ENCODE results near the gene SUGCT. TPM values are rescaled to one million over a fixed set of nuclear protein-coding genes. Genes with fewer than 3 reads are reported as not detected.

The SUGCT gene
- total and polyA plus RNA-seq, 2 of the 13 experiments (the other 11 are each of a cell fraction or from before 2014, with no cell fraction given): 10.1 to 22.2 TPM

DNA sequence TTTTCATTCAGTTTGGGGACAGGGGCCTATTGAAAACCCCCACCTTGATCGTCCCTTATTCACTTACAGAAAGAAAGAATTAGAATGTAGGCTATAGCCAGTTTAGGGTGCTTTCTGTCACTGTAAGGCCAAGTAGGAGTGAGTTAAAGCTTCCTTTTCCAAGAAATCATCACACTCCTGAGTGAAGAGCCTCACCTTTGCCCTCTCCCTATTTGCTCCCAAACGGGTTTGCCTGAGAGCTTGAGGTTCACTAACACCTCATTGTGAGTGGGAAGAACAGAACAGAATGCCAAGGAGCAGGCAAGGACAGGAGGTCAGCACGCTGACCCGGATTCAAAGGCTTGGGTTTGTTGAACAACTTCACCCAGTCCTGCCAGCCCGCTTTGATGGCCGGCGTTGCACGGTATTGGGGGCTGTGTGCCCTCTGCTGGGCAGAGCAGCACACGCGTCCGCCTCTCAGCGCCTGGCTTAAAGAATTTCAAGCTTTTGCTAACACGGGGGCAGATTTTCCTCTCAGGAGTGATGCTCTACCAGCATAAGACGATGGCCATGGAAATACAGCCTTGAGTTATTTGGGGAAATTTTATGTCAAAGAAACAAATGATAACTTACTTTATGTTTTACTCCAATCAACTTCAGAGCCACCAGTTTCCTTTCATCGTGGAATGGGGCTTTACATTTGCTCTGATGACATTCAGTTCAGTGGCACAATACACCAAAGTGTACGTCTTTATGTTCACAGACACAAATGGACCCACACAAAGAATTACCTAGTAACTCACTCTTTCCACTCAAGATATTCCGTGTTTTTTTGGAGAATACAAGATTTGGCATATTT lies 470.0 kb downstream of the SUGCT start (continued):
- TF ChIP-seq ATF7-NPFF (CRISPR knock-in tag; IDR thresholded peaks at IDR 0.05; ENCODE audit: low read depth): no peak
- TF ChIP-seq, protein P1, sequence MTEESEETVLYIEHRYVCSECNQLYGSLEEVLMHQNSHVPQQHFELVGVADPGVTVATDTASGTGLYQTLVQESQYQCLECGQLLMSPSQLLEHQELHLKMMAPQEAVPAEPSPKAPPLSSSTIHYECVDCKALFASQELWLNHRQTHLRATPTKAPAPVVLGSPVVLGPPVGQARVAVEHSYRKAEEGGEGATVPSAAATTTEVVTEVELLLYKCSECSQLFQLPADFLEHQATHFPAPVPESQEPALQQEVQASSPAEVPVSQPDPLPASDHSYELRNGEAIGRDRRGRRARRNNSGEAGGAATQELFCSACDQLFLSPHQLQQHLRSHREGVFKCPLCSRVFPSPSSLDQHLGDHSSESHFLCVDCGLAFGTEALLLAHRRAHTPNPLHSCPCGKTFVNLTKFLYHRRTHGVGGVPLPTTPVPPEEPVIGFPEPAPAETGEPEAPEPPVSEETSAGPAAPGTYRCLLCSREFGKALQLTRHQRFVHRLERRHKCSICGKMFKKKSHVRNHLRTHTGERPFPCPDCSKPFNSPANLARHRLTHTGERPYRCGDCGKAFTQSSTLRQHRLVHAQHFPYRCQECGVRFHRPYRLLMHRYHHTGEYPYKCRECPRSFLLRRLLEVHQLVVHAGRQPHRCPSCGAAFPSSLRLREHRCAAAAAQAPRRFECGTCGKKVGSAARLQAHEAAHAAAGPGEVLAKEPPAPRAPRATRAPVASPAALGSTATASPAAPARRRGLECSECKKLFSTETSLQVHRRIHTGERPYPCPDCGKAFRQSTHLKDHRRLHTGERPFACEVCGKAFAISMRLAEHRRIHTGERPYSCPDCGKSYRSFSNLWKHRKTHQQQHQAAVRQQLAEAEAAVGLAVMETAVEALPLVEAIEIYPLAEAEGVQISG (CRISPR knock-in tag; IDR thresholded peaks at IDR 0.05): peak; percentile 48
- peak; percentile 60; the same call in 1 of the 2 replicates for TF ChIP-seq TARDBP (CRISPR knock-in tag; IDR thresholded peaks at IDR 0.05)
- TF ChIP-seq FOSL2 (CRISPR knock-in tag; IDR thresholded peaks at IDR 0.05): peak; percentile 34
- no peak for TF ChIP-seq ZNF724P (CRISPR knock-in tag; IDR thresholded peaks at IDR 0.05; ENCODE audit: borderline replicate concordance)
- no peak for TF ChIP-seq CEBPG (CRISPR knock-in tag; IDR thresholded peaks at IDR 0.05)
- TF ChIP-seq TBX2 (CRISPR knock-in tag; IDR thresholded peaks at IDR 0.05; ENCODE audit: borderline replicate concordance): 0 out of 2 replicates have a peak, but pooled peaks have one; percentile 18
- 0 out of 2 replicates have a peak, but pooled peaks have one; percentile 37 for TF ChIP-seq ZSCAN20 (CRISPR knock-in tag; IDR thresholded peaks at IDR 0.05; ENCODE audit: borderline replicate concordance)
- TF ChIP-seq RAD21 (CRISPR knock-in tag; IDR thresholded peaks at IDR 0.05): peak; percentile 91
- TF ChIP-seq, protein P2, sequence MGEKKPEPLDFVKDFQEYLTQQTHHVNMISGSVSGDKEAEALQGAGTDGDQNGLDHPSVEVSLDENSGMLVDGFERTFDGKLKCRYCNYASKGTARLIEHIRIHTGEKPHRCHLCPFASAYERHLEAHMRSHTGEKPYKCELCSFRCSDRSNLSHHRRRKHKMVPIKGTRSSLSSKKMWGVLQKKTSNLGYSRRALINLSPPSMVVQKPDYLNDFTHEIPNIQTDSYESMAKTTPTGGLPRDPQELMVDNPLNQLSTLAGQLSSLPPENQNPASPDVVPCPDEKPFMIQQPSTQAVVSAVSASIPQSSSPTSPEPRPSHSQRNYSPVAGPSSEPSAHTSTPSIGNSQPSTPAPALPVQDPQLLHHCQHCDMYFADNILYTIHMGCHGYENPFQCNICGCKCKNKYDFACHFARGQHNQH (CRISPR knock-in tag; IDR thresholded peaks at IDR 0.05): 0 out of 2 replicates have a peak, but pooled peaks have one; percentile 34
- TF ChIP-seq, protein P3, sequence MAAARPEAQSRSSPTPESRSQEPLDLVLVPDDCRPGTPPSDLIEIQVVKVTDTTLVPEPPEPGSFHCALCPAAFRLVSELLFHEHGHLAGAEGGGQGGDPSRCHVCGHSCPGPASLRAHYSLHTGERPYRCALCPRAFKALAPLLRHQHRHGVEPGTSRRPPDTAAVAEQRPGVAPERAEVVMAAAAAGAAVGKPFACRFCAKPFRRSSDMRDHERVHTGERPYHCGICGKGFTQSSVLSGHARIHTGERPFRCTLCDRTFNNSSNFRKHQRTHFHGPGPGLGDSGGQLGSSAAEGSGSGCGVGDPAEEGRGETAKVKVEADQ (CRISPR knock-in tag; IDR thresholded peaks at IDR 0.05; ENCODE audit: borderline replicate concordance): no peak
- TF ChIP-seq HOXA3 (CRISPR knock-in tag; IDR thresholded peaks at IDR 0.05): 0 out of 2 replicates have a peak, but pooled peaks have one; percentile 45
- TF ChIP-seq BCL6 (CRISPR knock-in tag; IDR thresholded peaks at IDR 0.05): 0 out of 2 replicates have a peak, but pooled peaks have one; percentile 6
- peak; percentile 23; the same call in 1 of the 2 replicates for TF ChIP-seq ZNF614 (CRISPR knock-in tag; IDR thresholded peaks at IDR 0.05; ENCODE audit: borderline replicate concordance)
- no peak for TF ChIP-seq MAZ (IDR thresholded peaks at IDR 0.05; ENCODE audit: borderline replicate concordance, low read depth, low read length)
- TF ChIP-seq MAZ (CRISPR knock-in tag; IDR thresholded peaks at IDR 0.05; ENCODE audit: low read depth): 0 out of 2 replicates have a peak, but pooled peaks have one; percentile 39
- TF ChIP-seq SOX13 (IDR thresholded peaks at IDR 0.05): no peak
- TF ChIP-seq SOX13 (CRISPR knock-in tag; conservative IDR thresholded peaks at IDR 0.05 in 1 of 2, IDR thresholded peaks at IDR 0.05 in 1 of 2): peak in 1 of 2 experiments; percentile 41; a peak in 1 of 4 replicates
- TF ChIP-seq BORCS8-MEF2B (CRISPR knock-in tag; IDR thresholded peaks at IDR 0.05): peak; percentile 74; the same call in 1 of the 2 replicates
- peak; percentile 14; the same call in 1 of the 2 replicates for TF ChIP-seq RARA (CRISPR knock-in tag; IDR thresholded peaks at IDR 0.05)
- no peak for TF ChIP-seq ZC3H4 (CRISPR knock-in tag; IDR thresholded peaks at IDR 0.05; ENCODE audit: borderline replicate concordance)
- TF ChIP-seq TEAD3 (CRISPR knock-in tag; optimal IDR thresholded peaks at IDR 0.05; ENCODE audit: borderline replicate concordance): peak; percentile 30
- TF ChIP-seq CBX5 (CRISPR knock-in tag; IDR thresholded peaks at IDR 0.05; ENCODE audit: borderline replicate concordance): peak; percentile 71; the same call in 1 of the 2 replicates
- TF ChIP-seq ZNF431 (CRISPR knock-in tag; IDR thresholded peaks at IDR 0.05; ENCODE audit: borderline replicate concordance, low read depth): no peak
